ENCODE results near the gene DDX4.
A peak's percentile ranks its signal among the peaks of the same experiment; 100 is the strongest.

The DDX4 gene

DNA sequence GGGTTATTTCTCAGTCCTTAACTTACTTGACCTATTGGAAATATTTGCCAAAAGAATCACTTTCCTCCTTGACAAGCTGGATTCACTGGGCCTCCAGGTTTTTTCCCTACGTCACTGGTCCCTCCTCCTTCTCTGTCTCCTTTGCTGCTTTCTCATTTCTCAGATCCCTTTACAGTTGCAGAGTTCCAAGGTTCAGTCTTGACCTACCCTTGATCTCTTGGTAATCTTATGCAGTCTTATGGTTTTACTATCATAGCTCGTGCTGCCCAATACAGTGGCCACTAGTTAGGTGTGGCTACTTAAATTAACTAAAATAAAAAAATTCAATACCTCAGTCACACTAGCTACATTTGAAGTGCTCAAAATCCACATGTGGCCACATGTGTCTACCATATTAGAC is 37.1 kb upstream of the DDX4 start:
- Histone ChIP-seq H3K4me3 (no peak overlapping the region), H3K27ac (no peak overlapping the region)
- TF ChIP-seq, protein P1, sequence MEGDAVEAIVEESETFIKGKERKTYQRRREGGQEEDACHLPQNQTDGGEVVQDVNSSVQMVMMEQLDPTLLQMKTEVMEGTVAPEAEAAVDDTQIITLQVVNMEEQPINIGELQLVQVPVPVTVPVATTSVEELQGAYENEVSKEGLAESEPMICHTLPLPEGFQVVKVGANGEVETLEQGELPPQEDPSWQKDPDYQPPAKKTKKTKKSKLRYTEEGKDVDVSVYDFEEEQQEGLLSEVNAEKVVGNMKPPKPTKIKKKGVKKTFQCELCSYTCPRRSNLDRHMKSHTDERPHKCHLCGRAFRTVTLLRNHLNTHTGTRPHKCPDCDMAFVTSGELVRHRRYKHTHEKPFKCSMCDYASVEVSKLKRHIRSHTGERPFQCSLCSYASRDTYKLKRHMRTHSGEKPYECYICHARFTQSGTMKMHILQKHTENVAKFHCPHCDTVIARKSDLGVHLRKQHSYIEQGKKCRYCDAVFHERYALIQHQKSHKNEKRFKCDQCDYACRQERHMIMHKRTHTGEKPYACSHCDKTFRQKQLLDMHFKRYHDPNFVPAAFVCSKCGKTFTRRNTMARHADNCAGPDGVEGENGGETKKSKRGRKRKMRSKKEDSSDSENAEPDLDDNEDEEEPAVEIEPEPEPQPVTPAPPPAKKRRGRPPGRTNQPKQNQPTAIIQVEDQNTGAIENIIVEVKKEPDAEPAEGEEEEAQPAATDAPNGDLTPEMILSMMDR (IDR thresholded peaks at IDR 0.05), result no peak
- no peak for DNase-seq (ENCODE audit: low spot score)

DNA sequence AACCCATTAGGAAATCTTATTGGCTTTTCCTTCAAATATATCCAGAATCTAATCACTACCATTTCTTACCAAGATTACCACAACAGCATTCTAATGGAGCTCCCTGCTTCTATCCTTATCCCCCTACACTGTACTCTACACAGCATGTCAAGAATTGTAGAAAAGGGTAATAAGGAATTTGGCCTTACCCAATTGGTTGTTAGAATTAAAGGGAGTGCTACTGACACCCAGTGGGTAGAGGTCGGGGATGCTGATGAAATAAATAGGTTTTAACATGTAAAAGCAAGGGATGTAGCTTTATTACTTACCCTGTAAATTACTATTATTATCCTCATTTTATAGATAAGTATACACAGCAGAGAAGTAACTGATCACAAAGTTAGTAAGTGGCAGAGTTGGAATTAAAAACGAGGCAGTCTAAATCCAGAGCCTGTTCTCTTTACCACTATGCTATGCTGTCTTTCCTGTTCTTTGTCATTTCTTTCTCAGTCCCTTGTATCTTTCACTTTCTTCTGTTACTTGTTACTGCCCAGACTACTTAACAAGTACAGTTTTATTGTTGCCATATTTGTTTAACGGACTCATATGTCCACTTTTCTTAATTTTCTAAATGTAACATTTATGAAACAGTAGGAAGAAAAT is 36.3 kb upstream of the DDX4 start:
- Histone ChIP-seq H3K27ac (no peak overlapping the region), H3K4me3 (no peak overlapping the region)
- TF ChIP-seq, protein P1 (IDR thresholded peaks at IDR 0.05), result no peak
- no peak for DNase-seq (ENCODE audit: low spot score)

DNA sequence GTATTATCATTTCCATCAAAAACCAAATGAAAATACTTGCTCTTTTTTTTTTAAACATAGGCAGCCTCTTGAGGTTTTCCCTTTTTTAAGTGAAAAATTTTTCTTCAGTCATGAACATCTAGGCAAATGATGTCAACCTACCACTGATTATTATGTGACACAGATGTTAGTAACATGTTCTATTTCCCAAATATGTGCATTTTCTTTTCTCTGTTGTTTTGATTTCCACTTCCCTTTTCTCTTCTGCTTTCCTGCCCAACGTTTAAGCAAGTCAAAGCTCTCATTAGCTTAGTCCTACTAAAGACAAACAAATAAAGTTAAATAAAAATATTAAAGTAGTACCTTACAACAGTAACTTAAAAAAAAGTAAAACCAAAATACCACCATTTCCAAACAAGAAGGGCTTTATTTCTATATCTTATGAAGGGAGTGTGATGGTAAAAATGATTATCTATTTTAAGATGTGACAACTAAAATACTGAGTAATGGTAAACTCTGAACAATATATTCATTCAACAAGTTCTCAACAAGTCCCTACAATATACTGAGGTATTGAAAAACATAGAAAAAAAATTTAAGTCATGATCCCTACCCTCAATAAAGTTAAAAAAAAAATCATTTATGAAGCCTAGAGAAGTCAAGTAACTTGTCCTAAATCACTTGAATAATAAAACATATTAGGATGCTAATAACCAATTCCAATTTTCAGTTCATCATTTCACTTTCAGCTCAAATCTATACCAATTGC is 35.1 kb upstream of the DDX4 start:
- DNase-seq (ENCODE audit: low spot score), result no peak
- H3K4me3 ChIP-seq, result no peak overlapping the region
- TF ChIP-seq, protein P1 (IDR thresholded peaks at IDR 0.05), result no peak
- H3K27ac ChIP-seq, result no peak overlapping the region

DNA sequence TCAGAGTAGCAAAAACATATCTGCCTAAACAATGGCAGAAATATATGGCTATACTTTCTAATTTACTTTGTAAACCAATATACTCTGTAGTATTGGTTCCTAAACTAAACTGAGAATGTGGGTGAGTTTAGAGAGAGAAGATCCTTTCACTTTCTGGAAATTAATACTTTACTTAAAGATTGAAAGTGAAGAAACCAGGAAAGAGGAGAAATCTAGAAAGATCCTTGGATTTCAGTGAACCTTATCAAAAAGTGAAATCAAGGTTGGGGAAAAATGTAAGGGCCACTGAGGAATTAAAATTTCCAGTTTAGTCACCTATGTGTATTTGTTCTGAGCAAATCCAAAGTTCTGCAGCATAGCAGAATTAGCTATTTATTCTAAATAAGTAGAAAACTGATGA is 31.6 kb upstream of the DDX4 start:
- TF ChIP-seq, protein P1 (IDR thresholded peaks at IDR 0.05), result no peak
- DNase-seq (ENCODE audit: low spot score), result no peak
- no peak overlapping the region for H3K4me3 ChIP-seq
- no peak overlapping the region for H3K27ac ChIP-seq

DNA sequence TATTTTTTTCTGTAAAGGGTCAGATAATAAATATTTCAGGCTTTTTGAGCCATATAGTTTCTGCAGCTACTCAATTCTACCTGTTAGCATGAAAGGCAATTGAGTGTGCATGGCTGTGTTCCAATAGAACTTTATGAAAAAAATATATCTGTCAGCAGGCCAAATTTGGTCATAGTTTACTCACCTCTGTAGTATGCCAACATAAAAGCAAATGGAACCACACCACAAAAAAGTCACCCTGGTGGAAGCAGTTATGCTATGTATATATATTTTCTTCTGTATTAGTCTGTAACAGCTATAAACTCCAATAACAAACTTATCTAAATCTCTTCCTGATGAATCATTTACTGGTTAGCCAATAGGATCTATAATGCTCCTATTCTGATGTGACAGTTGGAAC is 29.1 kb upstream of the DDX4 start:
- TF ChIP-seq, protein P1 (IDR thresholded peaks at IDR 0.05), result no peak
- no peak overlapping the region for H3K4me3 ChIP-seq
- no peak for DNase-seq (ENCODE audit: low spot score)
- H3K27ac ChIP-seq, result no peak overlapping the region

DNA sequence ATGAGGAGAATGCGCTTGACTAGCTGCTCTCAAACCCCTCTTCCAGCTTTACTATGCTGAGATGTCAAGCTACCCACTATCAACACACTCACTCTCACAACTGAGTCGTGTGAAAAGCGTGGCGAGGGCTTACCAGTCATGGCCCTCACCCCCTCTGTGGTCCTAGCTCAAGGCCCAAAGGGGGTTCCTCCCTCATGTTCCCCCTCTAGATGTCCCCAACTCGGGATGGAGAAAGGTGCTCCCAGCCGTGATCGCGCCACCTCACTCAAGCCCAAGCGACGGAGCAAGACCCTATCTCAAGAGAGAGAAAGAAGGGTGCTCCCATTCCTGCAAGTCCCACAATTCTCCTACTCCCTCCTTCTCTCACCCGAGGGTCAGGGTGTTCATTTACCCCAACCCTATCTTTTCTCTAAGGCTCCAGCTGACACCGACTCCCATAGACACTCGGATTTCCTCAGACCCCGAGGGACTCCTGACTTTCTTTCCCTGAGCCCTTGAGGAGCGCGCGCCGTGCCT is 26.3 kb upstream of the DDX4 start:
- H3K4me3 ChIP-seq, result peak overlapping the region; percentile 88
- DNase-seq (ENCODE audit: low spot score), result no peak
- TF ChIP-seq, protein P1 (IDR thresholded peaks at IDR 0.05), result no peak
- H3K27ac ChIP-seq, result peak overlapping the region; percentile 12 to 81

All from coronary artery (tissue), 2 donors.